Measurements from ENCODE around the gene GPC6.

The GPC6 gene

GRCh38 chr13:93926425-93926824, 699.8 kb downstream of the GPC6 start:
- H3K4me3 Mint-ChIP-seq = no peak overlapping the region
- no peaks in the 10 kb centered on the region for H3K27me3 Mint-ChIP-seq (ENCODE audit: low read depth)
- TF ChIP-seq CTCF (IDR thresholded peaks at IDR 0.05; ENCODE audit: unreplicated experiment in 3 of 3) = no peak
- no peaks in the 10 kb centered on the region for H3K36me3 Mint-ChIP-seq (ENCODE audit: low read depth)
- H3K4me1 Mint-ChIP-seq = peaks cover 13% of the 10 kb centered on the region
- no peaks in the 10 kb centered on the region for H3K9me3 Mint-ChIP-seq
- no peak overlapping the region for H3K27ac Mint-ChIP-seq

- H3K9me3 Mint-ChIP-seq = no peaks in the 10 kb centered on the region
- H3K4me3 Mint-ChIP-seq = no peak overlapping the region
These were observed 700.8 kb downstream of the GPC6 start for GRCh38 chr13:93927431-93927830.

GRCh38 chr13:93932901-93933300, 706.3 kb downstream of the GPC6 start:
- Mint-ChIP-seq H3K36me3 (ENCODE audit: low read depth) (no peaks in the 10 kb centered on the region), H3K27ac (no peak overlapping the region), H3K4me1 (no peaks in the 10 kb centered on the region), H3K4me3 (no peak overlapping the region), H3K27me3 (ENCODE audit: low read depth) (no peaks in the 10 kb centered on the region), H3K9me3 (no peaks in the 10 kb centered on the region)
- no peak for TF ChIP-seq CTCF (IDR thresholded peaks at IDR 0.05; ENCODE audit: unreplicated experiment in 3 of 3)

More at GRCh38 chr13:93927431-93927830, 700.8 kb downstream of the GPC6 start:
- H3K27me3 Mint-ChIP-seq (ENCODE audit: low read depth) = no peaks in the 10 kb centered on the region
- H3K4me1 Mint-ChIP-seq = peaks cover 13% of the 10 kb centered on the region
- H3K36me3 Mint-ChIP-seq (ENCODE audit: low read depth) = no peaks in the 10 kb centered on the region
- no peak for TF ChIP-seq CTCF (IDR thresholded peaks at IDR 0.05; ENCODE audit: unreplicated experiment in 3 of 3)
- H3K27ac Mint-ChIP-seq = no peak overlapping the region

- H3K36me3 Mint-ChIP-seq (ENCODE audit: low read depth) = no peaks in the 10 kb centered on the region
- no peak for TF ChIP-seq CTCF (IDR thresholded peaks at IDR 0.05; ENCODE audit: unreplicated experiment in 3 of 3)
- H3K9me3 Mint-ChIP-seq = no peaks in the 10 kb centered on the region
- no peaks in the 10 kb centered on the region for H3K4me1 Mint-ChIP-seq
- no peaks in the 10 kb centered on the region for H3K27me3 Mint-ChIP-seq (ENCODE audit: low read depth)
- H3K27ac Mint-ChIP-seq = no peak overlapping the region
- H3K4me3 Mint-ChIP-seq = no peak overlapping the region
These were observed 710.3 kb downstream of the GPC6 start for GRCh38 chr13:93936901-93937300.

- Mint-ChIP-seq H3K4me1 (no peaks in the 10 kb centered on the region), H3K27ac (no peak overlapping the region), H3K27me3 (ENCODE audit: low read depth) (no peaks in the 10 kb centered on the region), H3K4me3 (no peak overlapping the region), H3K36me3 (ENCODE audit: low read depth) (no peaks in the 10 kb centered on the region), H3K9me3 (no peaks in the 10 kb centered on the region)
- TF ChIP-seq CTCF (IDR thresholded peaks at IDR 0.05; ENCODE audit: unreplicated experiment in 3 of 3) = no peak
These were observed 714.8 kb downstream of the GPC6 start for GRCh38 chr13:93941444-93941843.

- H3K9me3 Mint-ChIP-seq = no peaks in the 10 kb centered on the region
- no peak for TF ChIP-seq CTCF (IDR thresholded peaks at IDR 0.05; ENCODE audit: unreplicated experiment in 3 of 3)
- no peaks in the 10 kb centered on the region for H3K36me3 Mint-ChIP-seq (ENCODE audit: low read depth)
- no peaks in the 10 kb centered on the region for H3K4me1 Mint-ChIP-seq
- no peak overlapping the region for H3K27ac Mint-ChIP-seq
- H3K27me3 Mint-ChIP-seq (ENCODE audit: low read depth) = no peaks in the 10 kb centered on the region
- H3K4me3 Mint-ChIP-seq = no peak overlapping the region
These were observed 715.4 kb downstream of the GPC6 start for GRCh38 chr13:93942016-93942415.
